NCI-H748 (cell line): Measurements from ENCODE around the gene RAB4A.

Experiments used
- DNase-seq: peaks from one replicate; lab custom pipeline; 2025; ENCODE audit not compliant: unreplicated experiment; lab: John Stamatoyannopoulos, UW

Gene RAB4A

GRCh38 chr1:229328598-229329362 lies 57.9 kb downstream of the RAB4A start:
- DNase-seq: no peak

- no peak for DNase-seq
Observed at GRCh38 chr1:229334269-229334668, 63.4 kb downstream of the RAB4A start.

GRCh38 chr1:229334716-229335115 lies 63.8 kb downstream of the RAB4A start:
- no peak for DNase-seq

GRCh38 chr1:229336345-229336744 lies 65.4 kb downstream of the RAB4A start:
- no peak for DNase-seq

- no peak for DNase-seq
Observed at GRCh38 chr1:229339086-229339485, 68.2 kb downstream of the RAB4A start.

- DNase-seq: no peak
Observed at GRCh38 chr1:229339520-229339919, 68.6 kb downstream of the RAB4A start.

- no peak for DNase-seq
Observed at GRCh38 chr1:229340496-229340895, 69.6 kb downstream of the RAB4A start.

GRCh38 chr1:229341774-229342655 lies 71.1 kb downstream of the RAB4A start:
- peak; percentile 89 for DNase-seq

GRCh38 chr1:229342656-229343569 lies 72.0 kb downstream of the RAB4A start, which contains the start of gene CCSAP:
TSS of gene CCSAP (minus strand) at chr1:229343047. CDS start at chr1:229342465, 582 bp downstream.
- DNase-seq: peak; percentile 89

GRCh38 chr1:229344139-229344538 lies 73.2 kb downstream of the RAB4A start:
- peak; percentile 34 for DNase-seq

GRCh38 chr1:229344937-229345684 lies 74.2 kb downstream of the RAB4A start:
- DNase-seq: no peak

- DNase-seq: no peak
Observed at GRCh38 chr1:229347528-229347927, 76.6 kb downstream of the RAB4A start.

GRCh38 chr1:229349463-229350385 lies 78.8 kb downstream of the RAB4A start:
- DNase-seq: no peak

GRCh38 chr1:229352975-229353374 lies 82.1 kb downstream of the RAB4A start:
- DNase-seq: no peak

GRCh38 chr1:229354226-229354625 lies 83.3 kb downstream of the RAB4A start:
- DNase-seq: no peak
